Lower lobe of right lung (tissue), 2 donors: ENCODE measurements around the gene CTSA. TPM values are rescaled to one million over a fixed set of nuclear protein-coding genes. Genes with fewer than 3 reads are reported as not detected.

Experiments
- ATAC-seq, 2 donors: fragments of 200-7000 bp; cut with Tn5 transposase; one replicate each; pipeline ENCODE4 v1.9.1; 2020 to 2022; ENCODE audit warnings: mild to moderate bottlenecking in 2 of 2, moderate library complexity in 2 of 2
- DNase-seq: peaks from one replicate; pipeline ENCODE4 v3.0.0-alpha.2; 2020
- H3K27ac ChIP-seq: fragments of 200-600 bp; one replicate; pipeline ENCODE4 v1.8.0; 2022
- H3K27me3 ChIP-seq: fragments of 200-600 bp; one replicate; pipeline ENCODE4 v1.8.0; 2022; ENCODE audit warnings: low read depth
- H3K36me3 ChIP-seq: fragments of 200-600 bp; one replicate; pipeline ENCODE4 v1.8.0; 2022; ENCODE audit warnings: mild to moderate bottlenecking
- H3K4me1 ChIP-seq: fragments of 200-600 bp; one replicate; pipeline ENCODE4 v1.8.0; 2022
- H3K4me3 ChIP-seq: fragments of 200-600 bp; one replicate; pipeline ENCODE4 v1.8.0; 2022; ENCODE audit warnings: mild to moderate bottlenecking
- H3K9me3 ChIP-seq: fragments of 200-600 bp; one replicate; pipeline ENCODE4 v1.8.0; 2022
- CTCF ChIP-seq: fragments of 200-600 bp; IDR thresholded peaks from one replicate; pipeline ENCODE4 v1.8.0; 2022; ENCODE audit warnings: antibody characterized with exemption, mild to moderate bottlenecking
- intact Hi-C: fragments of 100-400 bp; cut with DNase I; formaldehyde crosslinking; loops from one replicate; pipeline ENCODE4 v1.11.0; 2022
- total RNA-seq: library from RNA; stranded (reverse); fragmentation: NEBNext Ultra II Directional; extraction: Animal tissue kit (Norgen Biotek cat#: 25700); gene quantifications from one replicate; pipeline ENCODE4 v1.2.1, GENCODE V29; 2021
- donor health status: DM: no; HTN: yes; CAD: no; lungs with severe emphysema.

Gene CTSA
- total RNA-seq, 1 donor from 2014 or later, result 185 TPM

GRCh38 chr20:45888681-45889080 lies 2.5 kb upstream of the CTSA start:
- TF ChIP-seq CTCF, result no peak
- H3K9me3 ChIP-seq, result no peaks in the 10 kb centered on the region
- DNase-seq (no peak), ATAC-seq (no peak)
- no peak overlapping the region for H3K27ac ChIP-seq
- H3K36me3 ChIP-seq, result peaks cover 48% of the 10 kb centered on the region
- intact Hi-C loops, result no loop called here
- H3K4me1 ChIP-seq, result peaks cover 33% of the 10 kb centered on the region
- no peaks in the 10 kb centered on the region for H3K27me3 ChIP-seq
- no peak overlapping the region for H3K4me3 ChIP-seq

GRCh38 chr20:45890077-45890984 lies 804 bp upstream of the CTSA start:
- Histone ChIP-seq H3K27me3 (no peaks in the 10 kb centered on the region), H3K27ac (peak overlapping the region; percentile 82), H3K36me3 (peaks cover 52% of the 10 kb centered on the region), H3K4me3 (peak overlapping the region; percentile 99), H3K4me1 (peaks cover 34% of the 10 kb centered on the region), H3K9me3 (no peaks in the 10 kb centered on the region)
- ATAC-seq (peak; percentile 88 to 90), DNase-seq (peak; percentile 88)
- intact Hi-C loops, result no loop called here
- peak; percentile 73 for TF ChIP-seq CTCF

- intact Hi-C loops, result no loop called here
- H3K27ac ChIP-seq, result peak overlapping the region; percentile 82
Observed at GRCh38 chr20:45892049-45892825, 1.1 kb downstream of the CTSA start.

GRCh38 chr20:45892828-45893500 lies 1.8 kb downstream of the CTSA start:
- intact Hi-C loops, result no loop called here
- DNase-seq, result no peak
- Histone ChIP-seq H3K27me3 (no peaks in the 10 kb centered on the region), H3K4me1 (peaks cover 34% of the 10 kb centered on the region), H3K27ac (no peak overlapping the region), H3K9me3 (no peaks in the 10 kb centered on the region), H3K4me3 (peak overlapping the region; percentile 6), H3K36me3 (peaks cover 57% of the 10 kb centered on the region)
- TF ChIP-seq CTCF, result no peak
- ATAC-seq, result no peak

More at GRCh38 chr20:45892049-45892825, 1.1 kb downstream of the CTSA start:
- H3K4me3 ChIP-seq, result peak overlapping the region; percentile 99
- ATAC-seq (no peak), DNase-seq (no peak)
- H3K36me3 ChIP-seq, result peaks cover 52% of the 10 kb centered on the region
- no peaks in the 10 kb centered on the region for H3K27me3 ChIP-seq
- H3K9me3 ChIP-seq, result no peaks in the 10 kb centered on the region
- H3K4me1 ChIP-seq, result peaks cover 34% of the 10 kb centered on the region
- peak; percentile 6 for TF ChIP-seq CTCF

GRCh38 chr20:45893831-45894230 lies 2.7 kb downstream of the CTSA start:
- ATAC-seq (no peak), DNase-seq (no peak)
- TF ChIP-seq CTCF, result no peak
- peaks cover 65% of the 10 kb centered on the region for H3K36me3 ChIP-seq
- H3K27me3 ChIP-seq, result no peaks in the 10 kb centered on the region
- no peak overlapping the region for H3K27ac ChIP-seq
- intact Hi-C loops, result no loop called here
- H3K4me1 ChIP-seq, result peaks cover 34% of the 10 kb centered on the region
- no peaks in the 10 kb centered on the region for H3K9me3 ChIP-seq
- no peak overlapping the region for H3K4me3 ChIP-seq
